ENCODE results near the gene CADPS.

DNA sequence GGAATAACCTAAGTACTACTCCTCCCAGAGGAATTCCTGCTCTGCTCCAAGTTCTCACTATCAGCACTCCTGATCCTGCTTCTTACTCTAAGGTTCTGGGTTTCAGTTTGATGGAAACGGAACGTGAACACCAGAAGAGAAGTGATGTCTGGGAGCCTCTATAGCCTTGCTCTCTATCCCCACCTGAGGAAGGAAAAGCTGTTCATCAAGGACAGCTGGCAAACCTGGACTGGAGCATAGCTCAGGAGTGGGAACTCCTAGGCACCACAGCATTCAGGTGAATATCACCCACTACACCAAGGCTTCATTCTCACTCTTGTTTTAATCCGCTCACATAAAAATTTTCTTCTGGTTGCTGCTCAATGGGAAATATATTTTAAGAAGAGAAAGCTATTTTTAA, 13.0 kb upstream of the CADPS start:
- TF ChIP-seq, protein P1, sequence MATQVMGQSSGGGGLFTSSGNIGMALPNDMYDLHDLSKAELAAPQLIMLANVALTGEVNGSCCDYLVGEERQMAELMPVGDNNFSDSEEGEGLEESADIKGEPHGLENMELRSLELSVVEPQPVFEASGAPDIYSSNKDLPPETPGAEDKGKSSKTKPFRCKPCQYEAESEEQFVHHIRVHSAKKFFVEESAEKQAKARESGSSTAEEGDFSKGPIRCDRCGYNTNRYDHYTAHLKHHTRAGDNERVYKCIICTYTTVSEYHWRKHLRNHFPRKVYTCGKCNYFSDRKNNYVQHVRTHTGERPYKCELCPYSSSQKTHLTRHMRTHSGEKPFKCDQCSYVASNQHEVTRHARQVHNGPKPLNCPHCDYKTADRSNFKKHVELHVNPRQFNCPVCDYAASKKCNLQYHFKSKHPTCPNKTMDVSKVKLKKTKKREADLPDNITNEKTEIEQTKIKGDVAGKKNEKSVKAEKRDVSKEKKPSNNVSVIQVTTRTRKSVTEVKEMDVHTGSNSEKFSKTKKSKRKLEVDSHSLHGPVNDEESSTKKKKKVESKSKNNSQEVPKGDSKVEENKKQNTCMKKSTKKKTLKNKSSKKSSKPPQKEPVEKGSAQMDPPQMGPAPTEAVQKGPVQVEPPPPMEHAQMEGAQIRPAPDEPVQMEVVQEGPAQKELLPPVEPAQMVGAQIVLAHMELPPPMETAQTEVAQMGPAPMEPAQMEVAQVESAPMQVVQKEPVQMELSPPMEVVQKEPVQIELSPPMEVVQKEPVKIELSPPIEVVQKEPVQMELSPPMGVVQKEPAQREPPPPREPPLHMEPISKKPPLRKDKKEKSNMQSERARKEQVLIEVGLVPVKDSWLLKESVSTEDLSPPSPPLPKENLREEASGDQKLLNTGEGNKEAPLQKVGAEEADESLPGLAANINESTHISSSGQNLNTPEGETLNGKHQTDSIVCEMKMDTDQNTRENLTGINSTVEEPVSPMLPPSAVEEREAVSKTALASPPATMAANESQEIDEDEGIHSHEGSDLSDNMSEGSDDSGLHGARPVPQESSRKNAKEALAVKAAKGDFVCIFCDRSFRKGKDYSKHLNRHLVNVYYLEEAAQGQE (IDR thresholded peaks at IDR 0.05; ENCODE audit: insufficient read depth in 1 of 2, low read depth in 2 of 2, low read length in 2 of 2) = no peak
- no peak for TF ChIP-seq SIN3A (IDR thresholded peaks at IDR 0.05; ENCODE audit: borderline replicate concordance, insufficient read depth, low read length)
- TF ChIP-seq POLR2AphosphoS5 (IDR thresholded peaks at IDR 0.05; ENCODE audit: low read depth, low read length) = no peak

Data from PFSK-1 (cell line).